SK-N-SH (cell line): ENCODE data around the gene WLS. TPM values are rescaled to one million over a fixed set of nuclear protein-coding genes. Genes with fewer than 3 reads are reported as not detected.

Experiments
- CTCF ChIA-PET: fragments of 300-600, 350-600 bp; formaldehyde crosslinking; extraction: SDS; loops from one replicate; lab custom pipeline; 2021; lab: Yijun Ruan, JAX
- POLR2A ChIA-PET: fragments of 350-600 bp; sonication (Branson Sonifier 250); formaldehyde crosslinking; extraction: SDS; loops from one replicate; lab custom pipeline; 2020; ENCODE audit warnings: antibody characterized with exemption, inconsistent platforms; lab: Yijun Ruan, JAX
- DNase-seq: peaks from one replicate; pipeline ENCODE4 v3.0.0; 2012
- H2AFZ ChIP-seq: fragments of 200-600 bp; sonication (generic); 2 replicates; pipeline ENCODE4 v1.8.1; 2016; ENCODE audit warnings: antibody characterized with exemption, mild to moderate bottlenecking, low read depth
- H3F3A ChIP-seq: fragments of 200-600 bp; sonication (generic); replicated peaks from 2 replicates; pipeline ENCODE3; 2016; ENCODE audit warnings: antibody characterized with exemption, mild to moderate bottlenecking; ENCODE audit not compliant: insufficient read depth
- H3K27ac ChIP-seq, 2 experiments: fragments of 200-500 bp in 1 of 2; fragments of 200-600 bp in 1 of 2; sonication (Bioruptor generic) in 1 of 2; sonication (generic), shearing (Covaris generic) in 1 of 2; 2 replicates each; pipeline versions ENCODE4 v1.5.1 to v1.6.1; 2014 to 2016; ENCODE audit warnings: low read depth in 2 of 2, inconsistent platforms in 1 of 2, low read length in 1 of 2, mild to moderate bottlenecking in 1 of 2, mixed read lengths in 1 of 2
- H3K27me3 ChIP-seq: fragments of 200-600 bp; sonication (generic), shearing (Covaris generic); 2 replicates; pipeline ENCODE4 v1.6.1; 2016; ENCODE audit warnings: mixed run types; ENCODE audit not compliant: insufficient read depth
- H3K36me3 ChIP-seq, 2 experiments: fragments of 200-500 bp in 1 of 2; fragments of 200-600 bp in 1 of 2; sonication (Bioruptor generic) in 1 of 2; sonication (generic) in 1 of 2; replicated peaks in 1 of 2; 2 replicates each; pipeline versions ENCODE3 to v1.5.1; 2014 to 2016; ENCODE audit warnings: low read length in 1 of 2, mild to moderate bottlenecking in 1 of 2; ENCODE audit not compliant: insufficient read depth in 2 of 2, control insufficient read depth in 1 of 2
- H3K4me1 ChIP-seq, 2 experiments: fragments of 200-500 bp in 1 of 2; fragments of 200-600 bp in 1 of 2; sonication (Bioruptor generic) in 1 of 2; sonication (generic), shearing (Covaris generic) in 1 of 2; 2 replicates each; pipeline versions ENCODE4 v1.5.1 to v1.6.1; 2014 to 2016; ENCODE audit warnings: low read depth in 1 of 2, low read length in 1 of 2, mixed run types in 1 of 2; ENCODE audit not compliant: insufficient read depth in 2 of 2, control insufficient read depth in 1 of 2
- H3K4me2 ChIP-seq: fragments of 200-600 bp; sonication (generic), shearing (Covaris generic); 2 replicates; pipeline ENCODE4 v1.6.1; 2017; ENCODE audit warnings: mixed run types
- H3K4me3 ChIP-seq, 2 experiments: fragments of 200-500 bp in 1 of 2; fragments of 200-600 bp in 1 of 2; sonication (Bioruptor generic) in 1 of 2; sonication (generic), shearing (Covaris generic) in 1 of 2; 2 replicates each; pipeline versions ENCODE4 v1.5.1 to v1.8.1; 2014 to 2016; ENCODE audit warnings: low read depth in 2 of 2, inconsistent platforms in 1 of 2, low read length in 1 of 2, mild to moderate bottlenecking in 1 of 2, mixed read lengths in 1 of 2, moderate library complexity in 1 of 2
- H3K79me2 ChIP-seq: fragments of 200-600 bp; sonication (generic); 2 replicates; pipeline ENCODE4 v1.8.1; 2017; ENCODE audit warnings: mild to moderate bottlenecking; ENCODE audit not compliant: insufficient read depth
- H3K9ac ChIP-seq: fragments of 200-600 bp; sonication (generic); 2 replicates; pipeline ENCODE4 v1.6.1; 2017; ENCODE audit warnings: mixed run types
- H3K9me2 ChIP-seq: fragments of 200-600 bp; sonication (generic); 2 replicates; pipeline ENCODE4 v1.6.1; 2017; ENCODE audit warnings: mixed run types
- H3K9me3 ChIP-seq: fragments of 200-600 bp; sonication (generic); 2 replicates; pipeline ENCODE4 v1.6.1; 2017; ENCODE audit warnings: mixed run types, mild to moderate bottlenecking, moderate library complexity
- H4K20me1 ChIP-seq: fragments of 200-600 bp; sonication (generic); 2 replicates; pipeline ENCODE4 v1.6.1; 2017; ENCODE audit warnings: mild to moderate bottlenecking, mixed run types; ENCODE audit not compliant: insufficient read depth
- CHD2 ChIP-seq: fragments of 150-350 bp; IDR thresholded peaks from 2 replicates; pipeline ENCODE4 v1.6.1; 2018; ENCODE audit warnings: low read length; ENCODE audit not compliant: partially characterized antibody
- ELF1 ChIP-seq: IDR thresholded peaks from 2 replicates; pipeline ENCODE4 v1.4.0; 2012
- RAD21 ChIP-seq: IDR thresholded peaks from 2 replicates; pipeline ENCODE4 v1.6.1; 2012; ENCODE audit warnings: mild to moderate bottlenecking, low read length
- SMC3 ChIP-seq: IDR thresholded peaks from 2 replicates; pipeline ENCODE4 v1.6.1; 2012; ENCODE audit warnings: low read depth, low read length, improper control_type of control experiment
- TCF12 ChIP-seq: IDR thresholded peaks from 2 replicates; pipeline ENCODE4 v1.4.0; 2012
- YY1 ChIP-seq: IDR thresholded peaks from 2 replicates; pipeline ENCODE4 v1.4.0; 2012; ENCODE audit warnings: low read depth, mild to moderate bottlenecking
- WGBS: methylation state at CpG from one replicate; pipeline ENCODE4 v1.1.6; 2017; ENCODE audit warnings: low lambda C conversion rate; 5-methylcytosine and 5-hydroxymethylcytosine counted together
- polyA plus RNA-seq, 3 experiments: library from polyadenylated mRNA; depleted of rRNA; stranded (reverse); fragments of >200 nt; gene quantifications; 2 replicates each; pipeline ENCODE4 v1.2.3, GENCODE V29; 2012
- TF ChIP-seq, protein P1 (sequence below): fragments of 150-350 bp; IDR thresholded peaks from 2 replicates; pipeline ENCODE4 v1.6.1; 2017; ENCODE audit warnings: antibody characterized with exemption, low read length, low read depth, borderline replicate concordance
- TF ChIP-seq, protein P2 (sequence below): fragments of 200-600 bp; sonication (generic); IDR thresholded peaks from 2 replicates; pipeline ENCODE4 v1.6.1; 2017; ENCODE audit warnings: antibody characterized with exemption, mild to moderate bottlenecking, moderate library complexity
- TF ChIP-seq, protein P3 (sequence below): IDR thresholded peaks from 2 replicates; pipeline ENCODE4; 2012

Gene WLS
- polyA plus RNA-seq, 1 of the 3 experiments (the other 2 are of a cell fraction): 69.0 TPM

DNA sequence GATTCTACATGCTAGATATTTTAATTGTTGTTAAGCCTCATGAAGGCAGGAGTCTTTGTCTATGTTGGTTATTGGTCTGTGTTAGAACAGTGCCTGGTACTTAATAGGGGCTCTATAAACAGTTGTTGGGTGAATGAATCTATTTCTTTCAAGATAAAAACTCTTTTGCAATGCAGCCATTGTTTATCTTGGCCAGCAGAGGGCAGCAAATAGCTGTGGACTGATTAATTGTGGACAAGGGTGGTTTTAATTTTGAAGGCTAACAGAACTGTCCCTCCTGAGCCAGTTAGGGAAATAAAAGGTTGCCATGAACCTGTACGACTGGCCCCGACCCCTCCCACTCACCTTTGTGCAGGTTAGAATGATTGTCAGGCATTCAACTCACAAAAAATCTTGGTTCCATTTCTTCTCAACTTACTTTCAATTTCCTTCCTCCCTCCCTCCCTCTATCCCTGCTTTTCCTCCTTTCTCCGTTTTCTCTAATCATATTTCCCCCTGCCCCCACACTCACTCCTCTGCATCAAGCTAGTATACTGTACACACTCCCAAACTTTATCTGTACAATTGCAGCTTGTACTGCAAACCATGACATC, 115.6 kb downstream of the WLS start:
- Histone ChIP-seq H4K20me1 (no peaks in the 10 kb centered on the region), H3F3A (peaks cover 20% of the 10 kb centered on the region), H3K4me2 (peak overlapping the region; percentile 46; the same call in 1 of the 2 replicates), H2AFZ (no peak overlapping the region), H3K9me2 (no peaks in the 10 kb centered on the region), H3K36me3 (no peaks in the 10 kb centered on the region), H3K9me3 (no peaks in the 10 kb centered on the region), H3K27me3 (no peaks in the 10 kb centered on the region), H3K4me1 (peaks cover 3 to 18% of the 10 kb centered on the region in 2 experiments; a peak in 3 of 4 replicates), H3K9ac (no peak overlapping the region), H3K4me3 (peak overlapping the region in 1 of 2 experiments; percentile 43; a peak in 1 of 4 replicates), H3K79me2 (no peaks in the 10 kb centered on the region), H3K27ac (no peak overlapping the region)
- DNase-seq: peak; percentile 44
- POLR2A ChIA-PET: no interaction called here
- TF ChIP-seq RAD21: peak; percentile 92
- TF ChIP-seq TCF12: peak; percentile 38
- no peak for TF ChIP-seq YY1
- peak; percentile 81 for TF ChIP-seq SMC3
- TF ChIP-seq, protein P1, sequence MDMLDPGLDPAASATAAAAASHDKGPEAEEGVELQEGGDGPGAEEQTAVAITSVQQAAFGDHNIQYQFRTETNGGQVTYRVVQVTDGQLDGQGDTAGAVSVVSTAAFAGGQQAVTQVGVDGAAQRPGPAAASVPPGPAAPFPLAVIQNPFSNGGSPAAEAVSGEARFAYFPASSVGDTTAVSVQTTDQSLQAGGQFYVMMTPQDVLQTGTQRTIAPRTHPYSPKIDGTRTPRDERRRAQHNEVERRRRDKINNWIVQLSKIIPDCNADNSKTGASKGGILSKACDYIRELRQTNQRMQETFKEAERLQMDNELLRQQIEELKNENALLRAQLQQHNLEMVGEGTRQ: no peak
- TF ChIP-seq, protein P2, sequence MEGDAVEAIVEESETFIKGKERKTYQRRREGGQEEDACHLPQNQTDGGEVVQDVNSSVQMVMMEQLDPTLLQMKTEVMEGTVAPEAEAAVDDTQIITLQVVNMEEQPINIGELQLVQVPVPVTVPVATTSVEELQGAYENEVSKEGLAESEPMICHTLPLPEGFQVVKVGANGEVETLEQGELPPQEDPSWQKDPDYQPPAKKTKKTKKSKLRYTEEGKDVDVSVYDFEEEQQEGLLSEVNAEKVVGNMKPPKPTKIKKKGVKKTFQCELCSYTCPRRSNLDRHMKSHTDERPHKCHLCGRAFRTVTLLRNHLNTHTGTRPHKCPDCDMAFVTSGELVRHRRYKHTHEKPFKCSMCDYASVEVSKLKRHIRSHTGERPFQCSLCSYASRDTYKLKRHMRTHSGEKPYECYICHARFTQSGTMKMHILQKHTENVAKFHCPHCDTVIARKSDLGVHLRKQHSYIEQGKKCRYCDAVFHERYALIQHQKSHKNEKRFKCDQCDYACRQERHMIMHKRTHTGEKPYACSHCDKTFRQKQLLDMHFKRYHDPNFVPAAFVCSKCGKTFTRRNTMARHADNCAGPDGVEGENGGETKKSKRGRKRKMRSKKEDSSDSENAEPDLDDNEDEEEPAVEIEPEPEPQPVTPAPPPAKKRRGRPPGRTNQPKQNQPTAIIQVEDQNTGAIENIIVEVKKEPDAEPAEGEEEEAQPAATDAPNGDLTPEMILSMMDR: peak; percentile 93
- TF ChIP-seq, protein P3, sequence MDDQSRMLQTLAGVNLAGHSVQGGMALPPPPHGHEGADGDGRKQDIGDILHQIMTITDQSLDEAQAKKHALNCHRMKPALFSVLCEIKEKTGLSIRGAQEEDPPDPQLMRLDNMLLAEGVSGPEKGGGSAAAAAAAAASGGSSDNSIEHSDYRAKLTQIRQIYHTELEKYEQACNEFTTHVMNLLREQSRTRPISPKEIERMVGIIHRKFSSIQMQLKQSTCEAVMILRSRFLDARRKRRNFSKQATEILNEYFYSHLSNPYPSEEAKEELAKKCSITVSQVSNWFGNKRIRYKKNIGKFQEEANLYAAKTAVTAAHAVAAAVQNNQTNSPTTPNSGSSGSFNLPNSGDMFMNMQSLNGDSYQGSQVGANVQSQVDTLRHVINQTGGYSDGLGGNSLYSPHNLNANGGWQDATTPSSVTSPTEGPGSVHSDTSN: no peak
- 7% methylated on average over 3 of the region's 3 CpGs for WGBS
- CTCF ChIA-PET: interaction anchor here (0.6 to 14.4 kb wide), 51 partner anchors 9 to 555 kb away, joined by 3 to 477 read pairs (median 4); partner anchors contain the start of gene WLS

DNA sequence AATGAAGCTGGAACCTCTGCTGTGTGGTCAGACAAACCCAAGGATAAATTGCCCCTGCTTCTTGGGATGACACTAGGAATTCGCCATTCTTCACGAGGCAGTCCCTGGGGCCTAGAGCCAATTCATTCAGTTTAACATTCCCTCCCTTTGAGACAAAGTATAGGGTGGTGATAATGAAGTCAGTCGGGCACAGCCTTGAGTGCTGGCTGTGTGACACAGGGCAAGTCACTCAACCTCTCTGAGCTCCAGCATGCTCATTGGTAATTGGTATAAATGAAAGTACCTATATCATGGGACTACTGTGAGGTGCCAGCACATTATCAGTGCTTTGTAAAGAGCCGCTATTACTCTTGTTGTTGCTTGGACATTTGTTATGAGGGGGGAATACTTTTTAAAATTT, 117.0 kb downstream of the WLS start:
- Histone ChIP-seq H3K9me2 (no peaks in the 10 kb centered on the region), H3K27me3 (no peaks in the 10 kb centered on the region), H2AFZ (no peak overlapping the region), H4K20me1 (no peaks in the 10 kb centered on the region), H3K79me2 (no peaks in the 10 kb centered on the region), H3K4me3 (no peak overlapping the region), H3K9me3 (no peaks in the 10 kb centered on the region), H3K4me1 (peaks cover 3 to 22% of the 10 kb centered on the region in 2 experiments; a peak in 2 of 4 replicates), H3F3A (peaks cover 14% of the 10 kb centered on the region), H3K27ac (no peak overlapping the region), H3K36me3 (no peaks in the 10 kb centered on the region), H3K4me2 (no peak overlapping the region), H3K9ac (no peak overlapping the region)
- CTCF ChIA-PET: interaction anchor here (0.9 to 14.4 kb wide), 13 partner anchors 9 to 355 kb away, joined by 3 to 477 read pairs (median 8); no protein-coding TSS in a partner anchor
- TF ChIP-seq ELF1 (no peak), CHD2 (no peak)
- WGBS: 88% methylated on average over 4 of the region's 4 CpGs
- DNase-seq: no peak
- POLR2A ChIA-PET: no interaction called here
